Esophagus (tissue), 2 donors: ENCODE measurements around the gene ETFB. TPM values are rescaled to one million over a fixed set of nuclear protein-coding genes. Genes with fewer than 3 reads are reported as not detected.

ENCODE experiments used
- H3K27ac ChIP-seq, 2 donors: one replicate each; pipeline ENCODE4 v1.5.1; 2013; ENCODE audit warnings: low read depth in 2 of 2, mild to moderate bottlenecking in 2 of 2, inconsistent platforms in 1 of 2, low read length in 1 of 2, moderate library complexity in 1 of 2
- H3K27me3 ChIP-seq, 2 donors: one replicate each; pipeline ENCODE4 v1.6.1; 2013; ENCODE audit warnings: low read length in 2 of 2, control low read depth in 1 of 2, mild to moderate bottlenecking in 1 of 2; ENCODE audit not compliant: insufficient read depth in 2 of 2, control insufficient read depth in 1 of 2
- H3K36me3 ChIP-seq, 2 donors: one replicate each; pipeline ENCODE4 v1.6.1; 2013; ENCODE audit warnings: low read length in 1 of 2; ENCODE audit not compliant: control insufficient read depth in 2 of 2, insufficient read depth in 2 of 2
- H3K4me1 ChIP-seq, 2 donors: one replicate each; pipeline ENCODE4 v1.6.1; 2013; ENCODE audit warnings: low read length in 1 of 2; ENCODE audit not compliant: control insufficient read depth in 2 of 2, insufficient read depth in 2 of 2
- H3K4me3 ChIP-seq, 2 donors: one replicate each; pipeline ENCODE4 v1.5.1; 2013; ENCODE audit warnings: low read length in 2 of 2, mild to moderate bottlenecking in 2 of 2, low read depth in 1 of 2, moderate library complexity in 1 of 2
- H3K9me3 ChIP-seq, 2 donors: one replicate each; pipeline ENCODE4 v1.6.1; 2013; ENCODE audit warnings: mild to moderate bottlenecking in 2 of 2, low read depth in 1 of 2, low read length in 1 of 2, moderate library complexity in 1 of 2; ENCODE audit not compliant: control insufficient read depth in 2 of 2, insufficient read depth in 1 of 2
- WGBS, 2 donors: extraction: QIAGEN DNeasy Blood & Tissue Kit; methylation state at CpG; one replicate each; pipeline ENCODE4 v1.1.7; 2013; 5-methylcytosine and 5-hydroxymethylcytosine counted together
- polyA plus RNA-seq, 2 donors: library from polyadenylated mRNA; stranded (reverse); fragments of 200-250 nt; gene quantifications; one replicate each; pipeline ENCODE4 v1.2.3, GENCODE V29; 2013
- donor health status: healthy with polysubstance abuse.
- donor health status: Bipolar disorder and iron deficiency.

Gene ETFB
- polyA plus RNA-seq, 2 donors = 127 to 181 TPM

DNA sequence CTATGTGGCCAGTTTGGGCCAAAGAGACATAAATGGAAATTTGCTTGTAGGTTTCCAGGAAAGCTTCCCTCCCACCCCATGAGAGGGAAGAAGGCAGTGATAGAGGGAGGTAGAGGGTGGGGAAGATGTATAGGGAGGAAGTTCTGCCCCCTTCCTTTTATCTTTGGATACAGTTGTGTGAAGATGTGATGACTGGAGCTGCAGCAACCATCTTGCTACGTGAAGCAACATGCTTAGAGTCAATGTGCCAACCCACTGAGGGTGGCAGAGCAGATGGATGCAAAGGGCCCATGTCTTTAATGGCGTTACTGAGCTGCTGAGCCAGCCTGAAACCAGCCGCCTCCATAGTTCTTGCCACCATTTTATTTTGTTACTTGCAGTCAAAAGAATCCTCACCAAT is 35.0 kb downstream of the ETFB start:
- peaks cover 0 to 25% of the 10 kb centered on the region in 2 donors for H3K36me3 ChIP-seq
- no peak overlapping the region for H3K4me3 ChIP-seq
- peaks cover 0 to 3% of the 10 kb centered on the region in 2 donors for H3K27me3 ChIP-seq
- WGBS, 2 donors = 76 to 80% methylated on average over 3 of the region's 3 CpGs
- H3K27ac ChIP-seq = no peak overlapping the region
- peaks cover 0 to 6% of the 10 kb centered on the region in 2 donors for H3K9me3 ChIP-seq
- H3K4me1 ChIP-seq = peaks cover 0 to 3% of the 10 kb centered on the region in 2 donors

DNA sequence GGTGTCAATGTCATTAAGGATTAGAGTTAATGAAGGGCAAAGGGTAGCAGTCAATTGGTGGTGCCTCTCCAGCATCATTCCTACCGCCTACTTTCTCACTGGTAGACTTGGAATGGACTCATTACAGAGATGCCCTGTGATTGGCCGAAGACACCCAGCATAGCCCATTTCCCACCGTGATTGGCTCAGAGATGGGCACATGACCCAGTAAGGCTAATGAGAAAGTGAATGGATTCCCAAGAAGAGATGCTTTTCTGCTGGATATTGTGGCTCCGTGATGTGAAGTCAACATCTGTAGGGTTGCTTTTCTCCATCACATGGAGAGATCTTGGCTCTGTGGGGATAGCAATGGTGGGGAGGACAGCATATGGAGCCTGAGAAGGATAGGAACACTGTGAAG is 35.8 kb downstream of the ETFB start:
- 96 to 97% methylated on average over 4 of the region's 4 CpGs for WGBS, 2 donors
- no peak overlapping the region for H3K27ac ChIP-seq
- peaks cover 0 to 3% of the 10 kb centered on the region in 2 donors for H3K4me1 ChIP-seq
- peaks cover 0 to 6% of the 10 kb centered on the region in 2 donors for H3K9me3 ChIP-seq
- peaks cover 0 to 25% of the 10 kb centered on the region in 2 donors for H3K36me3 ChIP-seq
- H3K4me3 ChIP-seq = no peak overlapping the region
- H3K27me3 ChIP-seq = peaks cover 0 to 3% of the 10 kb centered on the region in 2 donors

DNA sequence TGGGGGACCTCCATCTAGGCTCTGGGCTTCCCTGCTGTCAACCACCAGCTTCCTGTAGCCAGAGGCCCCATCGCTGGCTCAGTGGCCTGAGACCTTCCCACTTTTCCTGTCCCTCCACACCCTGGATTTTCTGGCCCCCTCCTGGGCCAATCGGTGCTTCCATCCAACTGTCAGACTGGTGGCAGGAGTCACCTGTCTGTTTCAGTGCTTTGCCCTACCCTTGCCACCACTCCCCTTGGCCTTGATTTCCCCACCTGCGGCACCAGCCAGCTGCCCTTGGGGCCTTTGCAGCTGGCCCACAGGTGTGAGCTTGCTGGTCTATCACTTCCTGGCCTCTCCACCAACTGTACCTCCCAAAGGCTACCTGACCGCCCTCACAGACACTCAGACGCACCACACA is 36.8 kb downstream of the ETFB start:
- WGBS, 2 donors = 86 to 87% methylated on average over 5 of the region's 5 CpGs
- Histone ChIP-seq H3K27ac (no peak overlapping the region), H3K36me3 (peaks cover 0 to 25% of the 10 kb centered on the region in 2 donors), H3K4me1 (peaks cover 0 to 3% of the 10 kb centered on the region in 2 donors), H3K27me3 (peaks cover 0 to 3% of the 10 kb centered on the region in 2 donors), H3K9me3 (peaks cover 0 to 6% of the 10 kb centered on the region in 2 donors), H3K4me3 (no peak overlapping the region)

DNA sequence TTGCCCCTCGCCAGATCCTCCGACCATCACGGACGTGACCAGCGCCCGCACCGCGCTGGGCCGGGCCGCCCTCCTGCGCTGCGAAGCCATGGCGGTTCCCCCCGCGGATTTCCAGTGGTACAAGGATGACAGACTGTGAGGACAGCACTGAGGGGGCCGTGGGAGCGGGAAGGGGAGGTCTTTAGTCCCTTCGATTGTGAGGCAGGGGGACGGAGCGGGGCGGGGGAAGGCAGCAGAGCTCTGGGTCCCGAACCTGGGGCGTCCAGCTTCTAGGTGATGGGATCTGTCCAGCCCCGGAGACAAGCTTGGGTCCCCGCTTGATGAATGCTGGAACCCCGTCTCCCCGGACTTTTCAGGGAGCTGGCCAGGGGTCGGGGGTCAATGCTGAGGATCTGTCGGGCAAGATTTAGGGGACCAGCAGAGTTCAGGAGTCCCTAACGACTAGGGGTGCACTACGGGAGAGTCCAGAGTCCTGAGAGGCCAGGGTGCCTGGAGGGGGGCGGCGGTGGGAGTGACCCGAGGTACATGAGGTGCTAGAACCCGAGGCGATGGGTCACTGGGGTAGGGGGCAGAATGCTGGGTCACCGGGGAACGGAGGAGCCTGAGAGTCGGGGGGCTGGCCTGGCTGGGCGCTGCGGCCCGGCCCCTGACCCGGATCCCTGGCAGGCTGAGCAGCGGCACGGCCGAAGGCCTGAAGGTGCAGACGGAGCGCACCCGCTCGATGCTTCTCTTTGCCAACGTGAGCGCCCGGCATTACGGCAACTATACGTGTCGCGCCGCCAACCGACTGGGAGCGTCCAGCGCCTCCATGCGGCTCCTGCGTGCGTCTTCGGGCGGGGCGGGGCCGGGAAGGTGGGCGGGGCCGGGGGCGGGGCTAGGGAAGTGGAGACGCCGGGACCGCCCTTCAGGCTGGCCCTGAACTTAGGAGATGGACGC is 38.9 kb downstream of the ETFB start:
- peaks cover 0 to 3% of the 10 kb centered on the region in 2 donors for H3K4me1 ChIP-seq
- 6 to 9% methylated on average over 65 to 75 of the region's 75 CpGs for WGBS, 2 donors
- no peak overlapping the region for H3K4me3 ChIP-seq
- peaks cover 0 to 3% of the 10 kb centered on the region in 2 donors for H3K27me3 ChIP-seq
- peaks cover 0 to 5% of the 10 kb centered on the region in 2 donors for H3K9me3 ChIP-seq
- no peak overlapping the region for H3K27ac ChIP-seq
- peaks cover 0 to 19% of the 10 kb centered on the region in 2 donors for H3K36me3 ChIP-seq

DNA sequence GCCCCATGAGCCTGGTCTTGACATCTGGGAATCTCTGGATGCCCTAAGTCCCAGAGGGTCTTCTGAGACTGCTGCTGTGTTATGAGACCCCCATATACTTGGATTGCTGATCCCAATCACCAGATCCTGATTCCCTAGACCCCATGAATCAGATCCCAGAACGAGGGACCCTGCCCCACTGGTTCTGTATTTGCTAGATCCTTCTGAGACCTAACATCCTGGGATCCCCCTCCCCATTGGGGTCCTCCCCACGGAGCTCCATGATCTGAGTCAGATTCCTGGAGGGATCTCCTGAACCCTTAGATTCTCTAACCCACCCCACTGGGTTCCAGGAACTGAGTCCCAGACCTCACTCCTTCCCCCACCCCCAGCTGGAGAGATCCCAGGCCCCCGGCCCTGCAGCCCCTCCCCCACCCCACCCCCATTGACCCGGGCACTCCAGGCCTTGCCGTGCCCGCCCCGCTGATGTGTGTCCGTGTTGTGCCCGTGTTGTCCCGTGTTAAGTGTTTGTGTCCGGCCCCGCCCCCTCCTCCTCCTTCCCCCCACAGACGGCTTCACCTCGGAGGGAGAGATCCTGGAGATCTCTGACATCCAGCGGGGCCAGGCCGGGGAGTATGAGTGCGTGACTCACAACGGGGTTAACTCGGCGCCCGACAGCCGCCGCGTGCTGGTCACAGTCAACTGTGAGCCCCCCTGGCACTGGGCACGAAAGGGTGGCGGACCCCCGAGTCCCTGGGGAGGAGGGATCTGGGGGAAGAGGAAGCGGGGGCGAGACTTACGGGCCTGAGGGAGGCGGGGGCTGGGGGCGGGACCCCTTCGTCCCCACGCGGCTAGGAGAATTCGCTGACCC is 39.7 kb downstream of the ETFB start:
- Histone ChIP-seq H3K27me3 (peaks cover 0 to 3% of the 10 kb centered on the region in 2 donors), H3K27ac (no peak overlapping the region), H3K9me3 (peaks cover 0 to 5% of the 10 kb centered on the region in 2 donors), H3K36me3 (peaks cover 0 to 12% of the 10 kb centered on the region in 2 donors), H3K4me3 (no peak overlapping the region), H3K4me1 (peaks cover 0 to 3% of the 10 kb centered on the region in 2 donors)
- 18 to 21% methylated on average over 34 to 36 of the region's 36 CpGs for WGBS, 2 donors

DNA sequence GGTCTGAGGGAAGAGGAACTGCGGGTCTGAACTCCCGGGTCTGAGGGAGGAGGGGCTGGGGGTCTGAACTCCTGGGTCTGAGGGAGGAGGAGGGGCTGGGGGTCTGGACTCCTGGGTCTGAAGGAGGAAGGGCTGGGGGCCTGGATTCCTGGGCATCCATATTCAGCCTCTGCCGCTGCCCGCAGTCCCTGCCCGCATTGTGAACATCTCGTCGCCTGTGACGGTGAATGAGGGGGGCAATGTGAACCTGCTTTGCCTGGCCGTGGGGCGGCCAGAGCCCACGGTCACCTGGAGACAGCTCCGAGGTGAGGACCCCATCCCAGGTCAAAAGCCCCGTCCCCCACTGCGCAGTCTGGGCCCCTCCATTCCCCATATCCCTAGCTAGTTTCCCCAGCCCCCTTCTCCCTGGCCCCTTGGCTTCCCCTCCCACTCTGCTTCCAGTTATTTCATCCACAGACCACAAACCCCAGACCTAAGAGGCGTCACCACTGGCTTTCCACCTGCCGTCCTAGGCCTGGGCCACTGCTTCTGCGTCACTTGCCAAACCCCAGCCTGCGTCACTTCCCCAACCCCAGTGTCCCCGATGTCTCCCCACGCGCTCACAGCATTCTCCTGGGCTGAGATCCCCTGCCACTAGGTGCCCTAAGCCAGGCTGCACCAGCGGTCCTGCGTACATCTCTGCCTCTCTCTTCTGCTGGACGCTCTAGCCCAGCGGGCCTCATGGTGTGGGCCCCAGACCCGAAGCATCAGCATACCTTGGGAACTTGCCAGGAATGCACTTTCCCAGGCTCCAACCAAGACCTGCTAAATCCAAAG is 40.8 kb downstream of the ETFB start:
- WGBS, 2 donors = 68 to 72% methylated on average over 26 of the region's 26 CpGs
- H3K4me3 ChIP-seq = no peak overlapping the region
- peaks cover 0 to 2% of the 10 kb centered on the region in 2 donors for H3K9me3 ChIP-seq
- H3K4me1 ChIP-seq = peaks cover 0 to 3% of the 10 kb centered on the region in 2 donors
- peaks cover 0 to 3% of the 10 kb centered on the region in 2 donors for H3K27me3 ChIP-seq
- peaks cover 0 to 5% of the 10 kb centered on the region in 2 donors for H3K36me3 ChIP-seq
- H3K27ac ChIP-seq = no peak overlapping the region

DNA sequence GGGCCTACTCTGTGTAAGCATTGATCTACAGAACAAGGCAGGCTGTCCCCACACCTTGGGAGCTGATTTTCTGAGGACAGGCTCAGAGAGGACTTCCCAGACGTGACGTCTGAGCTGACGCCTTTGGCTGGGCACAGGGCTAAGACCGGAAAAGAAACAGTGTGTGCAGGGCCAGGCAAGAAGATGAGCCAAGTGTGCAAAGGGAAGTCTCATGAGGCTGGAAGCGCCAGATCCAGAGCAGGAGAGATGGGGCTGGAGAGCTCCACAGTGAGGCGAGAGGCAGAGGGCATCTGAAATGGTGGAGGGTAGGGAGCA is 42.1 kb downstream of the ETFB start:
- Histone ChIP-seq H3K36me3 (no peaks in the 10 kb centered on the region), H3K27me3 (peaks cover 0 to 3% of the 10 kb centered on the region in 2 donors), H3K9me3 (peaks cover 0 to 2% of the 10 kb centered on the region in 2 donors), H3K4me3 (no peak overlapping the region), H3K27ac (no peak overlapping the region), H3K4me1 (peaks cover 0 to 3% of the 10 kb centered on the region in 2 donors)
- WGBS, 2 donors = 73% methylated on average over 6 of the region's 6 CpGs

DNA sequence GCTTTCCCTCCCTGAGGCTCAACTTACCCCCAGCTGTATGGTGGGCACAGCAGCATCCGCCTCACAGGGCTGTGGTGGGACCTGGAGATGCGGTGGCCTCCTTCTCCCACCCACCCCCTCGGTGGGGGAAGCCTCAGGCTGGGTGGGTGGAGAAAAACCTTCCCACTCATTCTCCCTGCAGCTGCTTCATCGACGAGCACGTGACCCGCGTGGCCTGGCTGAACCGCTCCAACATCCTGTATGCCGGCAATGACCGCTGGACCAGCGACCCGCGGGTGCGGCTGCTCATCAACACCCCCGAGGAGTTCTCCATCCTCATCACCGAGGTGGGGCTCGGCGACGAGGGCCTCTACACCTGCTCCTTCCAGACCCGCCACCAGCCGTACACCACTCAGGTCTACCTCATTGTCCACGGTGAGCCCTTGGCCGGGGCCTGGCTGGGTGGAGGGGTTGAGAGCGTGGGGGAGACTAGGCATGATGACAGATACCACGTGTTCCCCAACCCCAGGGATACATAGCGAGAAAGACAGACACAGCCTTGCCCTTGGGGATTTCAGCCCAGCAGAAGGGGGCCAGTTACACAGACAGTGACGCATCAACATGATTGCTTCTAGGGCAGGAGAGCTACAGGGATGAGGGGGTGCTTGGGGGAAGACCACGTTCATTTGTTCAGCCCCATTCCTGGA is 42.6 kb downstream of the ETFB start:
- H3K27me3 ChIP-seq = peaks cover 0 to 3% of the 10 kb centered on the region in 2 donors
- 77 to 78% methylated on average over 29 of the region's 29 CpGs for WGBS, 2 donors
- no peaks in the 10 kb centered on the region for H3K36me3 ChIP-seq
- no peak overlapping the region for H3K4me3 ChIP-seq
- H3K9me3 ChIP-seq = peaks cover 0 to 2% of the 10 kb centered on the region in 2 donors
- H3K27ac ChIP-seq = no peak overlapping the region
- H3K4me1 ChIP-seq = peaks cover 0 to 3% of the 10 kb centered on the region in 2 donors
